ENCODE measurements around the gene CREB1.
"Not testable (repeated sequence)": the region's sequence is repeated elsewhere in the genome, so short reads cannot be mapped to it uniquely, and the experiment has no call there.

CREB1 gene

DNA sequence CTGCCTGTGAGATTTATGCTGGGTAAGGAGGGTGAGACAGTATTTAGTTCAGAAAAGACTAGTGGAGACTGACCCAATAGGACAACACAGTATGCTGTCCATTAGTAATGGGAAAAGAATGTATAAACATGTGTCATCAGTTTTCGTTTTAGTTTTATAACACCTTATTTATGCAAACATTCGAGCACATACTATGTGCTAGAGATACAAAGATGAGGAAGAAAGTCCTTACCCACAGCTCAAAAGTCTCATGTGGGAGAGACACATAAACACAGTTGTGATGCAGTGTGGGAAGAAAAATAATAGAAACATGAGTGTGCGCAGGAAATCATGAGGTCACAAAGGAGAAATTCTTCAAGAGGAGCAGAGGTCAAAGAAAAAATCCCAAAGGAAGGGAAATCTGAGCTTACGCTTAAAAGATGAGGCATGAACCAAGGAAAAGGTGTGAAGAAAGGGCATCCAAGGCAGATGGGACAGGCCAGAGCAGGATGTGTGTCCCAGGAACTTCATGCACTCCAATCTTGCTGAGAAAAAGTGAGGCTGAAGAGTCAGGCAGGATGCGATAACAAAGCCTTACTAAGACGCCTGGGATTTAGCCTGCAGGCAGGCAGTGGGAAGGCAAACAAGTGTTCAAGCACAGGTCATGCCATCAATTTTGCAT is 87.4 kb downstream of the CREB1 start:
- peak; percentile 51 for DNase-seq (ENCODE audit: low read depth)

DNA sequence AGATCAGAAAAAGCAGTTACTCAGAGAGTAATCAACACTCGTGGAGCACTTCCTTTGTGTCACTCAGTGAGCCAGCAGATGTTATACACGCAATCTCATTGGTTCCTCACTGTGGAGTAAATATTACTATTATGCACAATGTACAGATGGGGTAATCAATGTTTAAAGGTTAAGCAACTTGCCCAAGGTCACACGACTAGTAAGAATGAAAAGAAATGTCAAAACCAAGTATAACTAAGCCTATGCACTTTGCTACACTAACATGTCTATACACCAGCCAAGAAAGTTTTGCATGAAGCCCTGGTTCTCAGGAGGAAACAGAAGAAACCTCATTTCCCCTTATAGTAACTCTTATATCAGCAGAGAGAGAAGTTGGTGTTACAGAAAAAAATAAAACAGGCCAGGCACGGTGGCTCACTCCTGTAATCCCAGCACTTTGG is 90.0 kb downstream of the CREB1 start:
- DNase-seq (ENCODE audit: low read depth), result no peak

DNA sequence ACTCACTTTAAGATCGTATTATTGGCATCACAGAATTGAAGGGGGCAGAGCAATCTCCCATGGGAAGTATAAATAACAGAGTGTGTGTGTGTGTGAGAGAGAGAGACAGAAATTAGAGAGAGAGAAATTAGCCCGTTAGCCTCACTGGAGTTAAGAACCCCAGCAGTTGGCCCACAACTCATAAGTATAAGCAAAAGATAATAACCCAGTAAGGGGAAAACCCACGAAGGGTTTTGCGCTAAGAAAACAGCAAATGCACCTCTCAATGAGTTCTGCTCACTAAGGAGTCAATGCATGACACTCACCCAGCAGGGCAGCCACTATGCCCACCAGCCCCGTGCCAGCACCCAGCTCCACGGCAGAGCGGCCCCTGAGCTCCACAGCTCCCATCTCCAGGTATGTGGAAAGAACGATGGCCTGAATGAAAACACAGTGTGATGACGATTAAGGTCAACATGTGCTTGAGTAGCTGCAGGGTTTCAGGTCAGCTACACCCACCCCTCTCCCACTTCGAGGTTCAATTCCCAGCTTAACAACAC is 91.8 kb downstream of the CREB1 start:
- no peak for DNase-seq (ENCODE audit: low read depth)

DNA sequence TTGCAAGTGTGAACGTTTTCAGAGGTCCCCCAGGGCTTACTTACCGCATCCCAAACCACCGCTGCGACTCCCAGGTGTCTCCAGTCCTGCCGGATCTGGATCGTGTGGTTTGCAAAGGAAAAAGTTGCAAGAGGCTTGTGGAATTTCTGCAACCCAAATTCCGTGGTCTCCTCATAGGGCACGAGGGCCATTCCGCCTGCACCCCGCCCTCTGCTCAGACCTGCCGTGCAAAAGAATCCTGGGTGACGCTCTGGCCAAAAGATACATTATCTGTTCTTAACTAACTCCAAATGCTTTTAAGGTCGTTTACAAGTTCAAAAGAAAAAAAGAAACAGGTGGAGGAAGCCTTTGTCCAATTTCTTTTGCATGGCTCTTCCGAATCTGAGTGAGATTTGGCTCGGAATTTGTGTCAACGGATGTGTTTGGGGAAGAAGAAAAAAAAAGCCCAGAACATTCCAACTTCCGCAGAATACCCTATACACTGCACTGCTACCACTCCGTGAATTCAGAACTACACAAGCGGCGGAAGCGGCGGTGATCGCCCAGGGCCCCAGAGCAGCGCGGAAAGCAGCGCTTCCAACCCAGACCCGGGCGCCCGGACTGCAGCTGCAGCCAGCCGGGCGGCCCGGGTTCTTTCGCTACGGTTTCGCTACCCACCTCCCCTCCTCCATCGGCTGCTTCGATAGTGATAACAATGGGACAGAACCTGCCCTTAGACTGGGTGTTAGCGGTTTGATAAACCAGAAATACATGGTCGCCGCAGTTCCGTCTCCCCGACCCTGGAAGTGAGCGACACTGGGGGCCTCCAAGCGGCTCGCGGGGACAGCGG is 94.6 kb downstream of the CREB1 start:
- peak; percentile 22 for DNase-seq (ENCODE audit: low read depth)

DNA sequence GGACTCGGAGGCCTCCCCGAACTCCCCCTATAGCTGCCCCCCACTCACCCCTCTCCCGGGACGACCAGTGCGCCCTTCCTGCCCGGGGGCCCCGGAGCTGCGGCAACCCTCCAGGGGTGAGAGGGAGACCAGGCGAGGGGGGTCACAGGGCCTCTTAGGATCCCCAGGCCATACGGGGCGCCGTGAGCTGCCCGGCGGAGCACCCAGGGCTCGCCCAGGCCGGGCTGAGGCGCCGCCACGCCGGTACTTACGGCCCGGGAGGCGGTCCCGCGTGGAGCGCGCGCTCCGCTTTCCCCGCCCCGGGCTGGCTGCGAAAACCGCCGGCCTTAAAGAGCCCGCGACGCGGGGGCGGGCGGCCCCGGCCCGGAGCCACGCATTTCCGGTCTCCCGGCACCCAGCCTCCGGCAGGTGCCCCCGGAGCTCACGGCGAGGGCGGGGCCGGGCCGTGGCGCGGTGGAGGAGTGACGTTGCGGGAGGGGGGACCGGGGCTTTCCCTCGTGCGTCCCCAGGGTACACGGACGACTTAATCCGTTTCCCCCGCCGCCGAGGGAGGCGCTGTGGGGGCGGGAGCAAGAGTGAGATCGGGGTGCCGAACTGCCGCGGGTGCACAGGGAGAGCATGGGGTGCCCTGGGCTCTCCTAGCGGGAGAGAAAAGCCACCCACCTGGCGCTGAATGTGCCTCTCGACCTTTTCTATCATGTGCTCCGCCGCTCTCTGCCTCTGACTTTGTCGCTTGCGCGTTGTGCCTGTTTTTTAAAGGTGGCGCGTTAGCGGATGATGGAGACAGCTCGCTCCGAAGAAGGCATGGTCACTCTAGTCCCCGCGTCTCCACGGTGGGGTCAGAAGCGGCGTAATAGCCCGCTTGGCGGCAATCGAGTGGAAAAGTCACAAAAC is 95.5 kb downstream of the CREB1 start, which contains the start of gene METTL21A:
Gene METTL21A (minus strand): TSS at position 381 of the 894 bp plus-strand sequence. CDS start 1,019 bp downstream, outside the sequence.
- peak; percentile 70 for DNase-seq (ENCODE audit: low read depth)

DNA sequence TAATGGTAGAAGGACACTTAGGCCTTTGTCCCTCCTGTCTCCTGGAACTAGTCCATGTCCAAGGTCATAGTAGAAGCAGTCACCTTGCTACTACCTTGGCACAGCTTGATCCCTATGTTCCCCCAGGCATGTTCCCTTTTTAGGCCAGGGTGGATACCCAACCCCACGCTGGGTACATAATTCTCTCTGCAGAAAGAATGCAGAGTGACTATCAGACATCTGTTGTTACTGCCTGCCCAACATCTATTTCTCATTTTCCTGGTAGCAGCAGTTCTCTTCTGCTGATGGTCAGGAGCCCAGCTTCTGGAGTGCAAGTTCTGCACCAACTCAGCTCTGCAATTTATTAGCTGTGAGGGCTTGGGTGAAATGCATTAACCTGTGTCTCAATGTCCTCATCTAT is 99.8 kb downstream of the CREB1 start:
- no peak for DNase-seq (ENCODE audit: low read depth)

DNA sequence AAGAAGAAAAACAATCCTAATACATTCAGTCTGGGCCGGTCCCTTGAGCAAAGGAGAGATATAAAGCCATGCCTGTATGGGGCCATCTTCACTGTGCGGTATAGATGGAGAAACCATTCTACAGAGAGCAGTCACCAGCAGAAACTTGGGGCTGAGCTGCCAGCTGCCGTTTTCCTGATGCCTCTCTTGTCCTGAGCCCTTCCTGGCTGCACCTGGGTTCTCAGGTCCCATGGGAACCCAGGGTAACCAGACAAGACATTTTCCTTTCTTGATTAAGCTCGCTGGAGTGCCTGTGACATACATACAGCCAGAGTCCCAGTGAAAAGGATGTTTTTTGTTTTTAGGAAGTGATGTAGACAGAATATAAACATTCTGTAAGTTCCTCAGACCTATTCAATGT is 100.7 kb downstream of the CREB1 start:
- no peak for DNase-seq (ENCODE audit: low read depth)

DNA sequence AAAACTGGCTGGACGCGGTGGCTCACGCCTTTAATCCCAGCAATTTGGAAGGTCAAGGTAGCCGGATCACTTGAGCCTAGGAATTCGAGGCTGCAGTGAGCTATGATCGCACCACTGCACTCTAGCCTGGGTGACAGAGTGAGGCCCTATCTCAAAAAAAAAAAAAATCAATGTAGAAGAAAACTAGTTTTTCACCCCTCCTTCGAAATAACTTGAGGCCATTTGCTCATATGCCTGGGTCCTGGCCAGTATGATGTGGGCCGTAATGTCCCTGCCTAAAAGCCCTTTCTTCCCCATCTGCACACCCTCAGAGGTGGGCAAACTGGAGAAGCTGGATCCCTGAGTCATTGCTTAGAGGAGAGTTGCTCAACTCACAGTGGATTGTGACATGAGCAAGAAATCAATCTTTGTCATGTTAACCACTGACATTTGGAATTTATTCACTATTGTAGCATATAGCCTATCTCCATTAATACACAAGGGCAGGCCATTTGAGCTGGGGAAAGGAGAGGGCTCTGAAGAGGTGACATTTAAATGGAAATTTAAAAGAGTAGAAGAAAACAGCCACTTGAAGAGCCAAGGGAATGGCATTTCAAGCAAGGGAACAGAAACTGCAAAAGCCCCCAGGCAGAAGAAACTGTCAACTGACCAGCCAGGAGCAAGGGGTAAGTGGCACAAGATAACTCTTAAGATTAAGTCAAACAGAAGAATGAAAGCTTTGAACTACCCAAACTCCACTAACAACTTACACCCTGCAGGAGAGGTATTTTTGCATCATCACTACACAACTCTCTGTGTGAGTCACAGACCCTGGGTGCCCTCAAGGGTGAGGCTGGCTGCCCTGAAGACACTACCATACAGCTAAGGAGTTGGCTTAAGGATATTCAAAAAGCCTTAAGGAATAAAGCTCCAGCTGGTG is 103.1 kb downstream of the CREB1 start:
- DNase-seq (ENCODE audit: low read depth), result no peak

DNA sequence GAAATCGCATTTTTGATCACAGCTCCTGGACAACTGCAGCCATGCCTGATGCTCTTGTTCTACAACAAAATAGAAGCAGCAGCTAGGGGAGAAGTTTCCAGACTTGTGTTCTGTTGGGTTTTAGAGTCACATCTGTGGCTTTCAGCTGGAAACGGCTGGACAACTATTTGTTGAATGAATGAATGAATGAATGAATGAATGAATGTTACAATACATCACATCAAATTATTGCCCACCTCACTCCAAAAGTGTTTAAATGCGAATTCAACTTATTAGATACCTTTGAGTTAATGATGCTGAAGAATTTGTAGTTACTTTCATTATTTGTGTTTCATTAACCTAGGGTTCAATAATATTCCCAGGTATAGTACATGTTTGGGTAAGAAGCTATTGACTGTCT is 103.9 kb downstream of the CREB1 start:
- DNase-seq (ENCODE audit: low read depth), result no peak

DNA sequence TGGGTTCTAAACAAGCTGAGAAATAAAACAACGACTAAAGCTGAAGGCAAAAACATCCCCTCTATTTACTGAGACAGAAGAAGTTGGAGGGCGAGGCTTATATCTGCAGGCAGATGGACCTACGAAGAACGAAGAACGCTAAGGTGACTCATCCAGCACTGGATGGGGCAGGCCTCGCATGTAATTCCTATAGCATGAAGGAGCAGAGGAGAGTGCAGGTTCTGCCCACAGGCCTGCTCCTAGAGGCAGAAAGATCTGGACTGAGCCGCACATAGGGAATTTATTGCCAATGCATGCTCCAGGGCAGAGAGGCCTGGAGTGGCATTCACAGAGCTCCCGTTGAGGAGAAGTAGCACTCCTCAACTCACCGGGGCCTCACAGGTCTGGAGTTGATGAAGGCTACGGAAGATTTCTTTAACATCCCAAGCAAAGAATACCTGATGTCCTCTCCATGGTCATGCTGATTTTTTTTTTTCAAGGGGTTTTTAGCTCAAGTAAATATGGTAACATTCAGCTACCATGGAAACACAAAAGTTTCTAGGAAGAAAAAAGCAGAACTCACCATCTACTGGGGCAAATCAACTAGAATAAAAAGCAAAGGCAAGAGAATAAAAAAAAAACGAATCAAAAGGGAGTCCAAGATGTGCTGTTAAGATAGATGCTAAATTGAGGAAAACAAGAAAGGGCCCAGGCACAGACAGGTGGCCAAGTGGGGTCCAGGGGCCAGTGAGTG is 105.9 kb downstream of the CREB1 start:
- no peak for DNase-seq (ENCODE audit: low read depth)

DNA sequence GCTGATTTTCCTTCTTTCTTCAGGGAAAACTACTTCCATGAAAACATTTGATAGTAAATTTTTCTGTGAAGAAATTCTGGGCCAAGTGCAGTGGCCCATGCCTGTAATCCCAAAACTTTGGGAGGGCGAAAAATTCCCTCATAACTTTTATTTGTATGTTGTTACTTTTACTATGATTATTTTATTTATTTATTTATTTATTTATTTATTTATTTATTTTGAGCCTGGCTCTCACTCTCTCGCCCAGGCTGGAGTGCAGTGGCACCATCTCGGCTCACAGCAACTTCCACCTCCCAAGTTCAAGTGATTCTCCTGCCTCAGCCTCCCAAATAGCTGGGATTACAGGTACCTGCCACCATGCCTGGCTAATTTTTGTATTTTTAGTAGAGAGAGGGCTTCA is 109.5 kb downstream of the CREB1 start:
- not testable (repeated sequence) for DNase-seq (ENCODE audit: low read depth)

DNA sequence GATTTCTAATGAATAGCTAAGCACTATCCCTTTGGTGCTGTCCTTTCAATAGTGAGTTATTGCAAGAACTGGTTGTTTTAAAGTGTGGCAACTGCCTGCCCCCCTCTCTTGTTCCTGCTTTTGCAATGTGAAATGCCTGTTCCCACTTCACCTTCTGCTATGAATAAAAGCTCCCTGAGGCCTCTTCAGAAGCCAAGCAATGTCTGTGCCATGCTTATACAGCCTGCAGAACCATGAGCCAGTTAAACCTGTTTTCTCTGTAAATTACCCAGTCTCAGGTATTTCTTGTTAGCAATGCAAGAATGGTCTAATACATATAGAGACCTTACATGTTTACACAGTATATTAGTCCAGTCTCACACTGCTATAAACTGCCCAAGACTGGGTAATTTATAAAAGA is 110.4 kb downstream of the CREB1 start:
- no peak for DNase-seq (ENCODE audit: low read depth)

DNA sequence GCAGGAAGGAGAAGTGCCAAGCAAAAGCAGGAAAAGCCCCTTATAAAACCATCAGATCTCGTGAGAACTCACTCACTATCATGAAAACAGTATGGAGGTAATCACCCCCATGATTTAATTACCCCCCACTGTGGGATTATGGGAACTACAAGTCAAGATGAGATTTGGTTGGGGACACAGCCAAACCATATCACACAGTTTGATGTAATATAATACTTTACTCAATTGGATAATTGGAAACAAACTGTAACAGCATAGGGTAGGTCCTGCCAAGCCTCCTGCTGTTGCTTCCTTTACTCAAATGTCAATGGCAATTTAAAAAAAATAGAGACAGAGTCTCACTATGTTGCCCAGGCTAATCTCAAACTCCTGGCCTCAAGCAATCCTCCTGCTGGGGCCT is 110.9 kb downstream of the CREB1 start:
- DNase-seq (ENCODE audit: low read depth), result no peak

DNA sequence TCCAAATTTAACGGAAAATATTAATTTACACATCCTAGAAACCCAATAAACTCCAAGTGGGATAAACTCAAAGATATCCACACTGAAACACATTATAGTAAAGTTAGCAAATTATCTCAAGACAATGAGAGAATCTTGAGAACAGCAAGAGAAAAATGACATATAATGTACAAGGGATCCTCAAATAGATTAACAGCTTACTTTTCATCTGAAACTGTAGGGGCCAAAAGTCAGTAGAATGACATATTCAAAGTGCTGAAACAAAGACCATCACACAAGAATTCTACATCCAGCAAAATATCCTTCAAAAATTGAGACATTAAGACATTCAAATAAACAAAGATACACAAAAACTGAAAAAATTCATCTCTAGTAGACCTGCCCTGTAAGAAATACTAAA is 114.1 kb downstream of the CREB1 start:
- DNase-seq (ENCODE audit: low read depth), result no peak

DNA sequence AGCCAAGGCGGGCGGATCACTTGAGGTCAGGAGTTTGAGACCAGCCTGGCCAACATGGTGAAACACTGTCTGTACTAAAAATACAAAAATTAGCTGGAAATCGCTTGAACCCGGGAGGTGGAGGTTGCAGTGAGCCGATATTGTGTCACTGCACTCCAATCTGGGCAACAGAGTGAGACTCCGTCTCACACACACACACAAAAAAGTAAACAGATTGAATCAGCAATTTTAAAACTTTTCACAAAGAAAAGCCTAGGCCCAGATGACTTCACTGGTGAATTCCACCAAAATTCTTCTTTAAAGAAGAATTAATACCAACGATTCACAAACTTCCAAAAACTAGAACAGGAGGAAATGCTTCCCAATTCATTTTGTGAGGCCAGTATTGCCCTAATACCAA is 116.8 kb downstream of the CREB1 start:
- not testable (repeated sequence) for DNase-seq (ENCODE audit: low read depth)
